Activated B cell treated with CpG ODN at 0.5 μM for 24 hours (primary cell): ENCODE data around the gene BCL2L15. TPM values are rescaled to one million over a fixed set of nuclear protein-coding genes. Genes with fewer than 3 reads are reported as not detected.

Source experiments
- ATAC-seq: fragments of 200-7000 bp; cut with Tn5 transposase; one replicate; pipeline ENCODE4 v1.10.0; 2021; ENCODE audit warnings: low read depth, mild to moderate bottlenecking, moderate library complexity
- CTCF ChIA-PET: fragments of 350-600 bp; sonication (Branson Sonifier 250); formaldehyde crosslinking; loops from one replicate; lab custom pipeline; 2021; ENCODE audit warnings: antibody characterized with exemption; lab: Charles Lee
- POLR2A ChIA-PET: fragments of 350-600 bp; sonication (Branson Sonifier 250); formaldehyde crosslinking; loops from one replicate; lab custom pipeline; 2021; ENCODE audit warnings: antibody characterized with exemption; lab: Charles Lee
- DNase-seq: peaks from one replicate; pipeline ENCODE4 v3.0.0; 2022
- H3K27ac Mint-ChIP-seq: one replicate; pipeline ENCODE4 v1.8.0; 2020; ENCODE audit warnings: mixed read lengths
- H3K27me3 Mint-ChIP-seq: one replicate; pipeline ENCODE4 v1.8.0; 2021; ENCODE audit warnings: mixed read lengths
- H3K36me3 Mint-ChIP-seq: one replicate; pipeline ENCODE4 v1.8.0; 2021; ENCODE audit warnings: low read depth, mixed read lengths
- H3K4me1 Mint-ChIP-seq: one replicate; pipeline ENCODE4 v1.8.0; 2021; ENCODE audit warnings: mixed read lengths
- H3K4me3 Mint-ChIP-seq: one replicate; pipeline ENCODE4 v1.8.0; 2020; ENCODE audit warnings: mild to moderate bottlenecking, mixed read lengths
- H3K9me3 Mint-ChIP-seq: one replicate; pipeline ENCODE4 v1.8.0; 2020; ENCODE audit warnings: mixed read lengths
- CTCF ChIP-seq: fragments of 200-600 bp; IDR thresholded peaks from one replicate; pipeline ENCODE4 v1.8.0; 2022; ENCODE audit warnings: antibody characterized with exemption, mild to moderate bottlenecking
- intact Hi-C: fragments of 100-400 bp; cut with micrococcal nuclease; formaldehyde crosslinking; loops from one replicate; pipeline ENCODE4 v1.15.1; 2024
- total RNA-seq: library from RNA; stranded (reverse); gene quantifications from 2 replicates; pipeline ENCODE4 v1.2.3, GENCODE V29; 2022

BCL2L15 gene
- total RNA-seq, 1 donor from 2014 or later, result 3.7 TPM

GRCh38 chr1:113929750-113930498, 42.5 kb upstream of the BCL2L15 start:
- CTCF ChIA-PET, result interaction anchor here (1.0 to 5.5 kb wide), 9 partner anchors 10 to 170 kb away, joined by 3 to 43 read pairs (median 6); partner anchors contain the start of genes AP4B1, DCLRE1B and PHTF1

DNA sequence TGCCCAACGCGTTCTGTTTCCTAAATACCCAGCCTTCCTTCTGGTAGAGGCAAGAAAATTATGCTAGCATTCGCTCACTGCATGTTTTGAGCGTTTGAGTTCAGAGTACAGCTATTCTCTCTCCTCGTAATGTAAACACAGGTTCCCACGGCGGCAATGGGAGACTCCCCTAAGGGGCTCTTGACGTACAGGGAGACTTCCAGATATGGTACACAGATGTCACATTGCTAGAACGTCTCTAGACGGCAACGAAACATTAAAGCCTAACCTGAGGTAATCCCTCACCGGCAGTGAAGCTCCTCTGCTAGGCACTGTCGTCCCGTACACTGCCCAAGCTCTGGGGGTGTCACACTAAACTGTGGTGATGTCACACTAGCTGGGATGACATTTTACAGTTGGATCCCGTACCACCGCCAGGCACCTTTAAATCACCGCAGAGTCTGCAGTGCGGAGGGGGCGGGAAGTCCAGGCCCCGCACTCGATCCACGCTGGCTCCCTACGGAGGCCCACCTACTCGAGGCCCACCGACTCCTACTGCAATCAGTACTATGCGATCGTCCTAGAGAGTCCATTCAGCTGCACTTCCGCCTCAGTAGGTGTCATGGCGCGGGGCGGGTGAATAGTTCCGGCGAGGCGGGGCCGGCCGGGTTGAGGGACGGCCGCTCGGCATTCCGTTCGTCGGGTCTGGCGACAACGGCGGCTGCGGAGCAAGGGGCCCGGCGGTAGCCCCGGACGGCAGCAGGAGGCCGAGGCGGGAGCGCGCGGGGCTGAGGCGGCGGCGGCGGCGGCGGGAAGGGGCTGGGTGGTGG, 41.8 kb upstream of the BCL2L15 start, which contains the start of gene HIPK1:
HIPK1 (plus strand) TSS at position 384 of the 809 bp plus-strand sequence.
- H3K9me3 Mint-ChIP-seq, result no peaks in the 10 kb centered on the region
- no peak for TF ChIP-seq CTCF
- ChIA-PET CTCF (interaction anchor here (1.0 to 5.5 kb wide), 6 partner anchors 17 to 94 kb away, joined by 3 to 43 read pairs (median 6); partner anchors contain the start of genes AP4B1 and DCLRE1B), POLR2A (interaction anchor here (0.7 to 4.5 kb wide), 18 partner anchors 10 to 856 kb away, joined by 3 to 127 read pairs (median 4); partner anchors contain the start of genes AP4B1, DCLRE1B, LRIG2 and PHTF1)
- H3K27ac Mint-ChIP-seq, result peak within 1 kb of the TSS; percentile 99
- peak; percentile 93 for DNase-seq
- peak within 1 kb of the TSS; percentile 99 for H3K4me3 Mint-ChIP-seq
- peaks cover 20% of the 10 kb centered on the region for H3K36me3 Mint-ChIP-seq
- intact Hi-C loops, result loop anchor here (1.0 to 10.0 kb wide), 11 partner anchors 20 to 1214 kb away; partner anchors contain the start of genes CSDE1, DCLRE1B, LRIG2 and NRAS
- no peaks in the 10 kb centered on the region for H3K27me3 Mint-ChIP-seq
- ATAC-seq, result peak; percentile 73
- H3K4me1 Mint-ChIP-seq, result peaks cover 50% of the 10 kb centered on the region

More at GRCh38 chr1:113929750-113930498, 42.5 kb upstream of the BCL2L15 start:
- no peaks in the 10 kb centered on the region for H3K27me3 Mint-ChIP-seq
- TF ChIP-seq CTCF, result no peak
- intact Hi-C loops, result loop anchor here (1.0 to 10.0 kb wide), 13 partner anchors 19 to 1215 kb away; partner anchors contain the start of genes CSDE1, DCLRE1B, LRIG2 and NRAS
- H3K4me1 Mint-ChIP-seq, result peaks cover 54% of the 10 kb centered on the region
- no peaks in the 10 kb centered on the region for H3K9me3 Mint-ChIP-seq
- POLR2A ChIA-PET, result interaction anchor here (0.7 to 4.5 kb wide), 15 partner anchors 9 to 857 kb away, joined by 3 to 127 read pairs (median 6); partner anchors contain the start of genes AP4B1, DCLRE1B, LRIG2 and PHTF1
- DNase-seq (peak; percentile 65), ATAC-seq (peak; percentile 40)
- peak overlapping the region; percentile 91 for H3K27ac Mint-ChIP-seq
- H3K4me3 Mint-ChIP-seq, result peak overlapping the region; percentile 99
- H3K36me3 Mint-ChIP-seq, result peaks cover 21% of the 10 kb centered on the region

DNA sequence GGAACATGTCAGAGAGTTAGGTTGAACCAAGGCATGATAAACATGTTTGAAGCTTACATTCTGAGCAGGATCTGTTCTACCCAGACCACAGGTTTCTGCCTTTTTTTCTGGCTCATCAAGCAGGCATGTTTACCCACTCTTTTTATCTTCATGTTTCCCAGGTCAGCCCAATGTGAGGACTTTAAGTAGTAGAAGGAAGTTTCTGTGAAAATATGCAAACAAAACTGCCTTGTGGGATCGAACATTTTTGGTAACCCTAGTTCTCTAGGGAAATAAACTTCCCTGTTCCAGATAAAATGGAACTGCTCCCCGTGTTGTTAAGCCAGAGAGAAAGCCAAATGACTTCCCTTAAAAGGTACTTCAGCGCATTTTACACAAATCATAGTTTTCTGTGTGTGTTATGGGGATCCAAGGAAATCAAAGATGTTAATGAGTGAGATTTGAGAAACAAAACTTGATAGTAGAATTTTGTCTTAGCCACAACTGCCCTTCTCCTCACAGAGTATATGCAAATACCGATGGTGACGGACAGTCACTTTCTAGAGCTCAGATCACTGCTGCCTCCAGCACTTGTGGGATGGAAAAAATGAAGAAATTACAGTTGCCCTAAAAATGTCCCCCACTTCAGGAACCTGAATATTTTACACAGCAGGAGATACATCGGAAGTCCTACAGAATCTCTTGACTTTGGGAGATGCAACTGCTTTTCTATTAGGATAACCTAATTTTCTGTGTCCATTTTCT, 41.0 kb upstream of the BCL2L15 start:
- Mint-ChIP-seq H3K27ac (peak overlapping the region; percentile 99), H3K9me3 (no peaks in the 10 kb centered on the region), H3K4me1 (peaks cover 43% of the 10 kb centered on the region), H3K4me3 (peak overlapping the region; percentile 99), H3K36me3 (peaks cover 14% of the 10 kb centered on the region), H3K27me3 (no peaks in the 10 kb centered on the region)
- TF ChIP-seq CTCF, result no peak
- ATAC-seq (no peak), DNase-seq (no peak)
- POLR2A ChIA-PET, result interaction anchor here (0.6 to 4.5 kb wide), 12 partner anchors 10 to 855 kb away, joined by 3 to 127 read pairs (median 6); partner anchors contain the start of genes AP4B1, DCLRE1B, LRIG2 and PHTF1
- CTCF ChIA-PET, result interaction anchor here (1.3 to 5.5 kb wide), 3 partner anchors 21 to 93 kb away, joined by 5 to 43 read pairs (median 40); partner anchors contain the start of genes AP4B1 and DCLRE1B
- intact Hi-C loops, result loop anchor here (2.0 to 10.0 kb wide), 4 partner anchors 20 to 1214 kb away; partner anchors contain the start of genes LRIG2, NRAS and PPM1J

DNA sequence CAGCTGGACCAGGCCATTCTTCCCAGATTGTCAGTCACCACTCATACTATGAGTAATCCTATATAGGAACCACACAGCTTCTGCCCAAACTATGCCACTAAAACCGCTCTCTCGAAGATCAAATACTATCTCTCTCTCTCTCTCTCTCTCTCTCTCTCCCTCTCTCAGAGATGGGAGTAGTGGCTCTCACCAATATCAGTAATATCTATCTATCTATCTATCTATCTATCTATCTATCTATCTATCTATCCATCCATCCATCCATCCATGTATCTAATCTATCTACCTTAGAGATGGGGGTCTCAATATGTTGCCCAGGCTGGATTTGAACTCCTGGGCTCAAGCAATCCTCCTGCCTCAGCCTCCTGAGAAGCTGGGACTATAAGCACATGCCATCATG, 37.1 kb upstream of the BCL2L15 start:
- ATAC-seq (no peak), DNase-seq (no peak)
- Mint-ChIP-seq H3K27me3 (no peaks in the 10 kb centered on the region), H3K4me3 (no peak overlapping the region), H3K27ac (no peak overlapping the region), H3K9me3 (no peaks in the 10 kb centered on the region), H3K36me3 (peaks cover 7% of the 10 kb centered on the region), H3K4me1 (peaks cover 14% of the 10 kb centered on the region)
- no peak for TF ChIP-seq CTCF
- ChIA-PET CTCF (no interaction called here), POLR2A (no interaction called here)
- intact Hi-C loops, result loop anchor here (10.0 kb wide), 1 partner anchor 1210 kb away; the partner anchor contains the start of gene PPM1J
